MV-4-11 (cell line): ENCODE measurements around the gene EXOC4.
A peak's percentile ranks its signal among the peaks of the same experiment; 100 is the strongest.

ENCODE experiments used
- DNase-seq: peaks from one replicate; lab custom pipeline; 2025; lab: John Stamatoyannopoulos, UW

EXOC4 gene

GRCh38 chr7:133575726-133576440, 323.0 kb downstream of the EXOC4 start:
- DNase-seq = no peak

- no peak for DNase-seq
Measured at GRCh38 chr7:133576612-133577168, 323.8 kb downstream of the EXOC4 start.

- no peak for DNase-seq
Measured at GRCh38 chr7:133582766-133583523, 330.1 kb downstream of the EXOC4 start.

- no peak for DNase-seq
Measured at GRCh38 chr7:133583545-133584171, 330.8 kb downstream of the EXOC4 start.

- DNase-seq = peak; percentile 85
Measured at GRCh38 chr7:133584956-133585668, 332.2 kb downstream of the EXOC4 start.

GRCh38 chr7:133586253-133586652, 333.4 kb downstream of the EXOC4 start:
- no peak for DNase-seq

GRCh38 chr7:133587903-133588302, 335.0 kb downstream of the EXOC4 start:
- DNase-seq = no peak

GRCh38 chr7:133590795-133591194, 337.9 kb downstream of the EXOC4 start:
- DNase-seq = no peak

GRCh38 chr7:133591704-133592340, 338.9 kb downstream of the EXOC4 start:
- no peak for DNase-seq

- no peak for DNase-seq
Measured at GRCh38 chr7:133593561-133593960, 340.7 kb downstream of the EXOC4 start.

GRCh38 chr7:133601617-133602016, 348.7 kb downstream of the EXOC4 start:
- no peak for DNase-seq

- DNase-seq = no peak
Measured at GRCh38 chr7:133602291-133602690, 349.4 kb downstream of the EXOC4 start.

GRCh38 chr7:133606991-133607390, 354.1 kb downstream of the EXOC4 start:
- no peak for DNase-seq

GRCh38 chr7:133609806-133610205, 356.9 kb downstream of the EXOC4 start:
- no peak for DNase-seq

- no peak for DNase-seq
Measured at GRCh38 chr7:133611955-133612354, 359.1 kb downstream of the EXOC4 start.

GRCh38 chr7:133613250-133613790, 360.4 kb downstream of the EXOC4 start:
- DNase-seq = no peak

- no peak for DNase-seq
Measured at GRCh38 chr7:133614251-133614650, 361.4 kb downstream of the EXOC4 start.

GRCh38 chr7:133618970-133619369, 366.1 kb downstream of the EXOC4 start:
- DNase-seq = no peak

- no peak for DNase-seq
Measured at GRCh38 chr7:133619491-133619890, 366.6 kb downstream of the EXOC4 start.

- no peak for DNase-seq
Measured at GRCh38 chr7:133623721-133624120, 370.8 kb downstream of the EXOC4 start.

- peak; percentile 39 for DNase-seq
Measured at GRCh38 chr7:133625046-133625445, 372.2 kb downstream of the EXOC4 start.
